K562 (cell line): ENCODE measurements around the gene KL.

Experiments used
- SMAD4 ChIP-seq: fragments of 250-450 bp; sonication (Bioruptor Pico); conservative IDR thresholded peaks from 2 replicates; pipeline ENCODE4 v1.8.0; 2021; ENCODE audit warnings: inconsistent platforms, mild to moderate bottlenecking, moderate library complexity
- TARDBP ChIP-seq: fragments of 450-650 bp; IDR thresholded peaks from 2 replicates; pipeline ENCODE4 v1.6.1; 2016

GRCh38 chr13:32989942-32990341 lies 26.3 kb upstream of the KL start:
- no peak for TF ChIP-seq TARDBP
- no peak for TF ChIP-seq SMAD4 (CRISPR knock-in tag)
